GM18868 (cell line): ENCODE data around the gene C1orf21.
A peak's percentile ranks its signal among the peaks of the same experiment; 100 is the strongest.

Experiments used
- ATAC-seq: cut with Tn5 transposase; IDR thresholded peaks from one replicate; pipeline ENCODE4 v1.9.1; 2021; ENCODE audit warnings: mild to moderate bottlenecking, moderate library complexity; ENCODE audit not compliant: unreplicated experiment

Gene C1orf21

DNA sequence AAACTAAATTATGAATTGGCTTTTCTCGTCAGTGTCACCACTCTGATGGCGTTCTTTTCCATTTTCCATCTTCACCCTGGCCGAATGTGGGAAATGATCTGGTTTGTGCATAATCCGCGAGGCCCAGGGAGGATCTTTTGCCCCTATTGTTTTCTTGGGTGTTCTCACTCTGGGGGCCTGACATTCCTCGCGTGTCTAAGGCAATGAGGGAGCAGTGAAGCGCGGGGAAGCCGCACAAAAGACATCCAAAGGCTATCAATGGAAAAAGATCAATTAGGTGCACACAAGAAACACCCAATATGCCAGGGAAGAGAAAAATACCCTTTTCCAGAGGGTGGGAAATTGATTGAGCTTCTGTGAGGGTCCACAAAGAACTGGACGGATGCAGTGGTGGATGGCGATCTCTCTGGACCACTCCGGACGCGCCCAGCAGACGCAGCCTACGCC lies 941 bp upstream of the C1orf21 start:
- ATAC-seq = no peak

DNA sequence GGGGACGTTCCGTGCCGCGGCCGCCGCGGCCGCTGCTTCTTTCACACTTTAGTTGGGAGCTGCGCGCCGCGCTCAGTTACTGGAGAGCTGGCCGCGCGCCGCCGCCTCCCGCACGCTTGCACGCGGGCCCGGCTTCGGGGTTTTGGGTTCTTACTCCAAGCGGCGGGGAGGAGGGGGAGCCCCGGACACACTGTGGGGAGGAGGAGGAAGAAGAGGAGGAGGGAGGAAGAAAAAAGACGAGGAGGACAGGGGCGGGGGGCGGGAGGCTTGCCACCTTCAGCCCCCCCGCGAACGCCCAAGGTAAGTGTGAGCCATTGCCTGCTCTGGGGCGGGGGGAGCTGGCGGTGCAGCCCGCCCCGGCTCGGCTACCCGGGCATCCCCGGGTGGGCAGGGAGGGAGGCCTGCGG lies 243 bp downstream of the C1orf21 start:
- no peak for ATAC-seq

DNA sequence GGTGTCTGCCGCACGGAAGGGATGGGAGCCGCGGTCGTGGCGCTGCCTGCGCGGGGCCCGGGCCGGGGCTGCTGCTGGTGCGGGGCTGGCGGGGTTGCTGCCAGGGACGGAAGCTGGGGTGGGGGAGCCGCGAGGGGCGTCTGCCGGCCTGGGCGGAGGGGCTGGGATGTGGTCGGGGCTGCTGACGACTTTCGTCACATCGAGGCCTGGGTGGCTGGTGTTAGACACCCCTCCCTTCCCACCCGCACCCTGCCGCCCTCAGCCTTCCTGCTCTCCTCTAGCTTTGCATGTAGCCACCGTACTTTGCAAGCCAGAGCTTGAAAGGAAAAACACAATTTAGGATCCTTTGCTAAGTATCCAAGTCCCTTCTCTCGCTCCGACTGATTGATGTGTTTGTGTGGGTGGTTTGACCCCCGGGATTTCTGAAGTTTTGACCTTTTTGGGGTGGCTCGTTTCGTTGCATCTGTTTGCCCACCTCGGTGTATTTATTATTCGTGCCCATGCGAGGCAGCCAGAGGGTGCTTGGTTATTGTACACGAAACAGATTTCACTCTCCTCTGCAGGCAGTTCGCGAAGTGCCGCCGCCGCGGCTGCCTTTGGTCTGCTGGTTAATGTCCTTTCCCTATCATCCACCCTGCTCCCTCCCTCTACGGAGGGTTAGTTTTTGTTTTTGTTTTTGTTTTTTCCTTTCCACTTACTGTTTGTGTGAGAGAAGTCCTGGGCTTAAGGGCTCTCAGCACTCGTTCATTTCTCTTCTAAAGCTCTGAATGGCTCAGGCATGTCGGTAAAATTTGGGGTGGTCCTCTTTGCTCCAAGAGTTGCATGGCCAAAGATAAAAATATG lies 868 bp downstream of the C1orf21 start:
- peak; percentile 26 for ATAC-seq

DNA sequence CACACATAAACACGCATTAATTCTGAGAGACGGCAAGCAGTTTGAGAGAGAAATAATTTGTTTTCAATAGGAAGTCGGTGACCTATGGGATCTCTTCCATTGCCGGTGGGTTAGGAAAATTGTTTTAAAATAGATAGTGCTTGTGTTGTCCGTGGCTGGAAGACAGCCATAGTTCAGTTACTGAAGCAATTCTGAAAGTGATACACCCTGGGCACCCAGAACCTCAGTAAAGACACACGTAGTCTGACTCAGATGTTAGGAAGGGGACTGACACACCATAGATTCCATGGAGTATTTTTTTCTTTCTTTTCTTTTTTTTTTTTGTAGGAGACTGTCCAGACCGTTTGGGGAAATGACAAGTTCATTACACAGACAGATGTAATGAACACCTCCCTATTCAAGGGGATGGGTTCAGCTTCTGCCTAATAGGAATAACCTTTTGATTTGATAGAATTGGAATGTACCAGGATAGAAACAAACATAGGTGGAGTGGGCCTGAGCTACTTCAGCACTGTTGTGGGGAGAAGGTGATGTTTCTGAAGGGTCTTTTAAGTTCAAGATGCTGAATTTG lies 1.6 kb downstream of the C1orf21 start:
- no peak for ATAC-seq

DNA sequence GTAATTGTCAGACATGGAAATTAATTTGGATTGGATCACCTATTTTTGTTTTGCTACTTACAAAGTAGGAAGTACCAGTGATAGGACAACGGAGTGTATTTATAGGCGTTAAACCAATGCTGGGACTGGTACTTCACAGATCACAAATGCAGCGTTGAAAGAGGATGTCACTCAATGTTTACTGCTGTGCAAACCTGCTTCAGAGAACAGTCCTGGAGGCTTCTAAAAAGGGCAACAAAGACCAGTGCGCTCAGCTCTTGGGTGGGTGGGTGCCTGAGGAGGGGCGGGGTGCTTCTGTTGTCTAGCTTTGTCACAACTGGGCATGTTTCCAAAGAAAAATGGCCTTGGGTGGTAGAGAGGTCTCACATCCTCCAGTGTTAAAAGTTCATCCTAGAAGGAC lies 2.1 kb downstream of the C1orf21 start:
- no peak for ATAC-seq

DNA sequence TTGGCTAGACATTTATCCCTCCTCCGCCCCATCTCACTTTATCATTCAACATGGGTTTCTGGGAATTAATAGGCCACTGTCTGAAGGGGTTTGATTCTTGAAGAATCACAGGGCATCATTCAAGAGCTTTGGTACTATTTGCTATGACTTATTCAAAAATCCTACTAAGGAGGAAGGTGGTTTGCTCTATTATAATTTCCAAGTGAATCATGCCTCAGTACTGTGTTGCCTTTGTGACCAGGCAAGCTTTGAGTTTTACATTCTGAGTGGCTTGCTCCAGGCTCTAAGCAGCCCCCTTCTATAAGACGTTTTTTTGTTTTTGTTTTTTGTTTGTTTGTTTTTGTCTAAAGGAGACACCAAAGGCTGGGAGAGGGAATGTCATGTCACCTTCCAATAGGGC lies 2.6 kb downstream of the C1orf21 start:
- no peak for ATAC-seq

DNA sequence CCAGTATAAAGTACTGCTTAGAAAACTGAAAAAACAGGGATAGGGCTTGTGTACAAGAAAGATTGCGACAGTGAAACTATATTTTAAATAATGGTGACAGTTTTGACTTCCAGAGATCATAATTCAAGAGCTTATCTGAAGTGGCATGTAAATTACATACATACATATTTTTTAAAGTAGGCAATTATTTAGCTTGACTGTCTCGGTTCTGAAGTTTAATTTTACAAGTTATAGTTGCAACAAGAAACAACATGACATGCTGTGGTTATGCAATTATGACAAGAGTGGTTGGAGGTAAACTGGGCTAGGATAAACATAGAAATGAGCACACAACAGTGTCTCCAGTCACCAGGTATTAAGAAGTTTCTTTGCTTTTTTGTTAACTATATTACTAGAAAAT lies 4.1 kb downstream of the C1orf21 start:
- no peak for ATAC-seq

DNA sequence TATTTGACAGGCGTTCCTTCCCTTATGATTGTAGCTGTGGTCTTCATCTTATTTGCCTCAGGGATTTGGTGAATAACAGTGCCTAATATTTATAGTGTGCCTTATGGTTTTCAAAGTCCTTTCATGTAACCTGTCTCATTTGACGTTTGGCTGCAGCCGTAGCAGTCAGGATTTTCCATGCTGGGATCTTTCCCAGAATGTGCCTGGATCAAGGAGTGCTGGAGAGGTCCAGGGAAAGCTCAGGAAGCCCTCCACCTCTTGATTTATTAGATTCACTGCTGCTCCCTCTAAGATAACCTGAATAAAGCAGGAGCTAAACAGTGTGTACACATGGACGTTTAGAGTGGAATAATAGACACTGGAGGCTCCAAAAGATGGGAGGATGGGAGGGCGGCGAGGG lies 5.2 kb downstream of the C1orf21 start:
- ATAC-seq = no peak

DNA sequence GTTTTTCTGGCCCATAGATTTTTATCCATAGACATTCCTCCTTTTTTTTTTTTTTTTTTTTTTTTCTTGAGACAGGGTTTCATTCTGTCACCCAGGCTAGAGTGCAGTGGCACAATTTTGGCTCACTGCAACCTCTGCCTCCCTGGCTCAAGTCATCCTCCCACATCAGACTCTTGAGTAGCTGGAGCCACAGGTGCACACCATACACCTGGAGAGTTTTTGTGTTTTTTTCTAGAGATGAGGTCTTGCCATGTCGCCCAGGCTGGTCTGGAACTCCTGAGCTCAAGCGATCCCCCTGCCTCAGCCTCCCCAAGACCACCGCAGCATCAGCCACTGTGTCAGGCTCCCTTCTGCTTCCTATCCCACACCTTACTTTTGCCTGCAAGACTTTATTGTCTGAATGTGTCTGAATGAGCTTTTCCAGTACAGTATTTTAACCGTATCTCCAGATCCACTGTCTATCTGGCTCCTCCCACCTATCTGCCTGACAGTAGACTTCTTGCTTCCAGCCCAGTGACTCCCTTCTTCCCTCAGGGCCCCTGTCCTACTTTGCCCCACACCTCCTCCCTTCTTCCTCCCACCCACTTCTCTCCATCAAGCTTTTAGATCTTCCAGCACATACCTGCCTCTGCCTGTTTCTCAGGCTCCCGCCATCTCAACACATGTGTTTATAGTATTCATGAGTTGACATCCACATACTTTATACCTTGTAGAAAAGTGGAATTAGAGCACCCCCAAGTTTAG lies 6.1 kb downstream of the C1orf21 start:
- no peak for ATAC-seq

DNA sequence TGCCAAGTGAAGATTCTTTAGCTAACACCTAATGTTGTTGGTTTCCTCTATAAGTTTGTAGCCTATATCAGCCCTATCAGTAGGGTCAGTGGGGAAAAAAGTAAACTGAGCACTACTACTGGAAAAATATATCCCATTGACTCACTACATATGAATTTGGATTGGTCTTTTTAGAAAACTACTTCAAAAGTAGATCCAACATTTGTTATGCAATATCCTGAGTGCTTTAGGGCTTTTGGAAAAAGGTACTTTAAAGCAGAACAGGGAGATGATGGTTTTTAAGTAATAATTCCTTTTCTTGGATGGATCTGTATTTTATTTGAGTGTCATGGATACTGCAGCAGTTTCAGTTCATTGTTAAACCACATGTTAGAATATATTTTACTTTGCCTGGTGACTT lies 7.1 kb downstream of the C1orf21 start:
- ATAC-seq = no peak

DNA sequence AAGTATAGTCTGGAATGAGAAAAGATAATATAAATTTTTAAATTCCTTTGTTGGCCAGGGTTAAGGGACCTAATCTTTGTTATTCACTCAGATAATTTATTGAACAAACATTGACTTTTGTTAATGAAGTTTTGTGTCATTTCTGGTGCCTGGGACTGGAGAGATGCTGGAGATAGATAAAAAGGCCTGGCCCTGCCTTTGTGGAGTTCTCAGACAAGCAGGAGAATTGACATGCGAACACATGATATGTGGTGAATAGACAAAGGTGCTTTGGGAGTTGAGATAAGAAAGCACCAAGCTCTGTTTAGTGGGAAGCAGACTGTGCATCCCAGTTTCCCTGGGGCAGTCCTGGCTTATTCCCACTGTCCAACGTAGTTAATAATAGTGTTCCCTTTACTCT lies 8.5 kb downstream of the C1orf21 start:
- ATAC-seq = no peak

DNA sequence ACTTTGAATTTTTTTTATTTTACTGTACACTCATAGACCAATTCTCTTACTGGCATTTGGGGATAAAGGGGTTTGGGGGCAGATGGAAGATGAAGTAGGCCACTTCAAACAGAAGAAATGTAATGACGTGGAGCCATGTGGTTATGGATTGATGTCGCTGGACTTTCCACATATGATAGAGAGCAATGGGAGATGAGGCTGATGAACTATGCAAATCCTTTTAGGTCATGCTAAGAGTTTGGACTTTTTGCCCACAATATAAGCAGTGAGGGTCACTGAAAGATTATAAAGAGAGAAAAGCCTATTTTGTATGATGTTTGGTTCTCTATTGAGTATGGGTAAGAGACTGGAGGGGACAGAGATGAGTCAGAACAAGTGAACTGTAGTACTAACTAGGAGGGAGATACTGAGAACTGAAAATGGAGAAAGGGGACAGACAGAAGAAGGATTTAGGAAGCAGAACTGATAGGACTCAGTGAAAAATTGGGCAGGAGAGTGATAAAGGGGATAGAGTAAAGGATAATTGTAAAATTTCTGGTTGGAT lies 9.2 kb downstream of the C1orf21 start:
- ATAC-seq = no peak

DNA sequence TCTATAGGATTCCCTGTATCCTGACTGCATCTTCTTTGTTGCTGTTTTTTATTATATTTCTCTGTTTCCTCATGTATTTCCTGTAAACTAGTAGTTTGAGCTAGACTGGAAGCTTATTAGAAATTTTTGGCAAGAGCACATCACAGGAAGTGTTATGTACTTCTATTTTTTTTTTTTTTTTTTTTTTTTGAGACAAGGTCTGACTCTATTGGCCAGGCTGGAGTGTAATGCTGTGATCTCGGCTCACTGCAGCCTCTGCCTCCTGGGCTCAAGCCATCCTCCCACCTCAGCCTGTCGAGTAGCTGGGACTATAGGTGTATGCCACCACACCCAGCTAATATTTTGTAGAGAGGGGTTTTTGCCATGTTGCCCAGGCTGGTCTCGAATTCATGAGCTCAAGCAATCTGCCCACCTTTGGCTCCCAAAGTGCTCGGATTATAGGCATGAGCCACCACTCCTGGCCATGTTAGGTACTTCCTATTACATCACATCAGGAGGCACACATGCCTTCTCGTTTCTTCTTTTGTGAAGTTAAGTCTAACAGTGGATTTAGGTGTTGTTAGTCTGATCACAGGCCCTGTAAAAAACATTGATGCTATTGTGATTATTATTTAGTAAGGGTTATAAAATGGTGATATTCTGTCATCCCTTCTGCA lies 12.5 kb downstream of the C1orf21 start:
- ATAC-seq = no peak

DNA sequence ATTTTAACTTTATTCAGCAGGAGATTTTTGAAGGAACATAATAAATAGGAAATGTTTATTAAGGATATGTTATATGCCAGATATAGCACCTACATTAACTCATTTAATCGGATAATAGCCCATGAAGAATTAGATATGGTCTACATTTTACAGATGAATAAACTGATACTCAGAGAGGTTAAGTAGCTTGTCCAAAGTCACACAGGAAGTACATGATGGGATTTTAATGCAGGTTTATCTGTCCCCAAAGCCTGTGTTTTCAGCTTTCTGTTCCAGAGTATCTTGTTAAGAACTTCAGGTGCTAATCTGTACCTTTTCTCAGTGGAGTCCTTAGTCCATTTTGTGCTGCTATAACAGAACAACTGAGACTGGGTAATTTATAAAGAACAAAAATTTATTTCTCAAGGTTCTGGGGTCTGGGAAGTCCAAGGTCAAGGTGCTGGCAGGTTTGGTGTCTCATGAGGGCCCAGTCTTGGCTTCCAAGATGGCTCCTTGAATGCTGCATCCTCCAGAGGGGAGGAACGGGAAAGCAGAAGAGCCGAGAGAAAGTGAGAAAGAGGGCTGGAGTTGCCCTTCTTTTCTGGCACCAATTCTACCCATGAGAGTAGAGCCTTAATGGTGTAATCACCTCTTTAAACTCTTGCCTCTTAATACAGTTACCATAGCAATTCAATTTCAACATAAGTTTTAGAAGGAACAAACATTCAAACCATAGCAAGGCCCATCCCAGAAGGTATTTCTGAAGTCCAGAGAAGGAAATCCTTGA lies 17.3 kb downstream of the C1orf21 start:
- no peak for ATAC-seq

DNA sequence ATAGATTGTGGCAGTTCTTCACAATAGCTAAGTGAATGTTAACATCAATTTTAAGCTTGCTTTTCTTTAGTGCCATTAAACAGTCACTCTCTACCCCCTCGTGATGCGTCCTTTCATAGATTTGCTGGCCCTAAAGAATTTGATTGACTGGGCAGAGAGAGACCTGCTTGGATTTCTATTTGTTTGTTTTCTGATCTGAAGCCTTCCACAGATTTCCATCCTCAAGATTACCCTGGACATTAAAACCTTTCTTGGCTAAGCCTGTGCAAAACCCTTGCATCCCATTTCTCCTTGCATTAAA lies 17.8 kb downstream of the C1orf21 start:
- no peak for ATAC-seq

DNA sequence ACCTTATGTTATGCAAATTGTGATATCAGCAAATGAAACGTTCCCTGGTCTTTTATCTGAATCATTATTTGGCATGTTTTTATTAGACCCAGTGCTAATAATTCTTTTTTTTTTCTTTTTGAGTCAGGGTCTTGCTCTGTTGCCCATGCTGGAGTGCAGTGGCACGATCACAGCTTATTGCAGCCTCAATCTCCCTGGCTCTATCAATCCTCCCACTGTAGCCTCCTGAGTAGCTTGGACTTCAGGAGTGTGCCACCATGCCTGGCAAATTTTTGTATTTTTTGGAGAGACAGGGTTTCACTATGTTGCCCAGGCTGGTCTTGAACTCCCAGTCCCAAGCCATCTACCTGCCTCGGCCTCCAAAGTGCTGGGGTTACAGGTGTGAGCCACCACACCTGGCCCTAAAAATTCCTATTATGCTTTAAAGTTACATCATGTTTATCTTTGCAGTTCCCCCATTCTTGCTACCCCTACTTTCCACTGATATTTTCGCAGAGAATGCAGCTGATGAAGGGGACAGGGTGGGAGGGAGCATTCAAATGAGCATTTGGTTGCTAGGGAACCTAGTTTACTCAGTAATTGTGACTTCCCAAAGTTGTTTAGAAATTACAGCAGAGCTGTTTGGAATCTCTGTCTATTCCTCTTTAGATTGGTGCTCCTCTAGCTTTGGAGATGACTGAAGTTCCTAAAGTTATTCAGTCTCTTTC lies 18.4 kb downstream of the C1orf21 start:
- no peak for ATAC-seq

DNA sequence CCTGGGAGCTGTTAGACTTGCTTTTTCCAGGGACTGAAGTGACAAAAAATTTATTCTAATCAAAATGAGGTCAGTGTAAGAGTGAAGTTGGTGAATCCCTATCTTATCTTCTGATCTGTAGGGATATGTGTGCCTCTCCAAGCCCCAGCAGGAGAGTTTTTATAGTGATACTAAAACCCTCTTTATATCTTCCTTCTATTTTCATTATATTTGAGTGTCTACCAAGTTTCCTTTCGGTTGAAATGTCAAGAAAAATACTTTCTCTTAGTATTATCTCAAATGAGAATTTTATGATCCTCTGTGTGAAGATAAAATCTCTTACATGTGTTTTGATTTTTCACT lies 18.9 kb downstream of the C1orf21 start:
- no peak for ATAC-seq

DNA sequence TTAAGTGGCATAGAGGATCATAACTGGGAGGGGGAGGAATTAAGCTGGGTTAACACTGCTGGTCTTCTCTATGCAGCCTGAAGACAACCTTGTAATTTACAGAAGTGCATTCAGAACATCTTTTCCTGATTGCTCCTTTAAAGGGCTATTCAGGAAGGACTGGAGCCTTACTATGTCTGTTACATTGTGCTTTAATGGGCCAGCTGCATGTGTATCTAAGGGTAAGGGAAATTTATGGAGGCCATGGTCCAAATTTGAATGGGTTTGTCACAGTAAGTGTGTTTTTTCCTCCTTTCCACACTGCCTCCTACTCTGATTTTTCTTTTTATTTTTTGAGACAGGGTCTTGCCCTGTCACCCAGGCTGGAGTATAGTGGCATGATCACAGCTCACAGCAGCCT lies 19.6 kb downstream of the C1orf21 start:
- no peak for ATAC-seq

DNA sequence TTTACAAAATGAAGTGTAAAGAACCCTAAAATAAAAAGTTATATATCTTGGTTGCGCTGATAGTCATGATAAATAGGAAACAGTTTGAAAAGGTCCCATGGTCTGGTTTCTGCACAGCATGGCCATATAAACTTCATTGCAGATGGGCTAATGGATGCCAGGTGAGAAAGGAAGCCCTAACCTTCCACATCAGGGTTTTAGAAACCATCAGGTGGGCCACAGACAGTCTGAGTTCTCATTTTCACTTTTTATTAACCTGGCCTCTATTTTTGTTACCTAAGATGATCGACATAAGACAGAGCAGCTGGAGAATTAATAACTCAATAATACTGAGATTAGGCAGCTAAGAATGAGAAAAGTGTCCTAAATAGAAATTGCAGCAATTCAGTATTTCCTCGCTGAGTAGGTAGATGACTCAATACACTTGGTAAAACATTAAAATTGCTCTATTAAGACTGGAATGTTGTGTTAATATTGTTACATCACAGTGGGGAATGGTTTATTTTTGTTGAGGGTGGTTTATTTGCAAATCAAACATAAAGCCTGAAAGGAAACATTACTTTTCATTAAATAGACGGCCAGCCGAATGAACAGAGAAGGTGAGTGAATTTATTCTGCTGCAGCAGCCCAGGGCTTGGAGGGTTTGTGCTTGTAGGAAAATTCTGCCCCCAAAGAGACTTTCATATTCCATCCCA lies 21.1 kb downstream of the C1orf21 start:
- no peak for ATAC-seq

DNA sequence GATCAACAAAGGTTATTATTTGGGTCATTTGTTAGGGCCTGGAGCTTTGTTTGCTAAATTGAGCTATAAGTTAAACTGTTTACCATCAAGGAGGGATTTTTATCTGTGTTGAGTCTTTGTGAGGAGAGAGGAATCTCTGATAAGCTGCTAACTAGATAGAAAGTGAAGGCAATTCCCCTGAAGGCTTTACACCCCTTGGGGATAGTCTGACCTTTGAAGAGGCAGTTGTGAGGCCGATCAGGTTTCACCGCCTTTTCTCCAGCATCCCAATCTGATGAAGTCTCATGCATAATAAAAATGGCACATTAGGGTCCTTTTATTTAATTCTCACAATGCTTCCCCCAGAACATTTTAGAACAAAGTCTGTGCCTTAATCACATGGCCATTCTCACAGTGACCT lies 21.8 kb downstream of the C1orf21 start:
- no peak for ATAC-seq
